Neural cell (in vitro differentiated cells): ENCODE data around the gene PBXIP1. TPM values are rescaled to one million over a fixed set of nuclear protein-coding genes. Genes with fewer than 3 reads are reported as not detected.
A peak's percentile ranks its signal among the peaks of the same experiment; 100 is the strongest.

Experiments used
- H2AFZ ChIP-seq: fragments of 200-600, 300-800 bp; sonication (generic), shearing (Covaris generic); 2 replicates; pipeline ENCODE4 v1.6.0; 2014; ENCODE audit warnings: low read depth, mild to moderate bottlenecking, antibody characterized with exemption, low read length, moderate library complexity
- H3F3A ChIP-seq: fragments of 200-600 bp; shearing (Covaris generic); 2 replicates; pipeline ENCODE4 v1.6.1; 2016; ENCODE audit warnings: mild to moderate bottlenecking, moderate library complexity, mixed read lengths, antibody characterized with exemption, low read length; ENCODE audit not compliant: insufficient read depth, poor library complexity, severe bottlenecking
- H3K27ac ChIP-seq: fragments of 200-600, 300-800 bp; sonication (generic), shearing (Covaris generic); 2 replicates; pipeline ENCODE4 v1.5.1; 2014; ENCODE audit warnings: mild to moderate bottlenecking, low read length, moderate library complexity
- H3K27me3 ChIP-seq: fragments of 300-800, 200-600 bp; sonication (generic), shearing (Covaris generic); 2 replicates; pipeline ENCODE4 v1.6.0; 2014; ENCODE audit warnings: mild to moderate bottlenecking, low read depth, low read length, moderate library complexity; ENCODE audit not compliant: insufficient read depth
- H3K36me3 ChIP-seq: fragments of 300-800, 200-600 bp; sonication (generic), shearing (Covaris generic); 2 replicates; pipeline ENCODE4 v1.5.1; 2014; ENCODE audit warnings: mild to moderate bottlenecking, antibody characterized with exemption, low read length, moderate library complexity; ENCODE audit not compliant: insufficient read depth
- H3K4me2 ChIP-seq: fragments of 300-800, 200-600 bp; sonication (generic), shearing (Covaris generic); 2 replicates; pipeline ENCODE4 v1.6.0; 2014; ENCODE audit warnings: mild to moderate bottlenecking, low read length
- H3K4me3 ChIP-seq: fragments of 300-800, 200-600 bp; sonication (generic), shearing (Covaris generic); 2 replicates; pipeline ENCODE4 v1.5.1; 2014; ENCODE audit warnings: mild to moderate bottlenecking, low read length, moderate library complexity
- H3K79me2 ChIP-seq: fragments of 200-600 bp; shearing (Covaris generic); replicated peaks from 2 replicates; pipeline ENCODE4 v1.6.0; 2014; ENCODE audit warnings: mild to moderate bottlenecking, low read length, moderate library complexity; ENCODE audit not compliant: insufficient read depth
- H3K9ac ChIP-seq: fragments of 300-800, 200-600 bp; sonication (generic), shearing (Covaris generic); 2 replicates; pipeline ENCODE4 v1.6.1; 2016; ENCODE audit warnings: mild to moderate bottlenecking, low read length, mixed read lengths
- H3K9me2 ChIP-seq: fragments of 200-600 bp; shearing (Covaris generic); 2 replicates; pipeline ENCODE4 v1.6.1; 2016; ENCODE audit warnings: mild to moderate bottlenecking, low read length, mixed read lengths; ENCODE audit not compliant: insufficient read depth
- H3K9me3 ChIP-seq: fragments of 200-600, 300-800 bp; sonication (generic), shearing (Covaris generic); 2 replicates; pipeline ENCODE4 v1.6.1; 2016; ENCODE audit warnings: mild to moderate bottlenecking, mixed run types, low read length, moderate library complexity, mixed read lengths
- H4K20me1 ChIP-seq: fragments of 200-600 bp; shearing (Covaris generic); 2 replicates; pipeline ENCODE4 v1.6.1; 2016; ENCODE audit warnings: mild to moderate bottlenecking, mixed run types; ENCODE audit not compliant: insufficient read depth
- EP300 ChIP-seq: fragments of 450-650 bp; conservative IDR thresholded peaks from 2 replicates; pipeline ENCODE4 v1.6.1; 2014; ENCODE audit warnings: antibody characterized with exemption, mild to moderate bottlenecking, moderate library complexity; ENCODE audit not compliant: poor library complexity, severe bottlenecking
- EZH2 ChIP-seq: fragments of 200-600, 300-800 bp; shearing (Covaris generic), sonication (generic); IDR thresholded peaks from 2 replicates; pipeline ENCODE4 v1.6.1; 2014; ENCODE audit warnings: antibody characterized with exemption, low read length, borderline replicate concordance, mild to moderate bottlenecking; ENCODE audit not compliant: insufficient read depth, poor library complexity, severe bottlenecking
- MXI1 ChIP-seq: fragments of 450-650 bp; conservative IDR thresholded peaks from 2 replicates; pipeline ENCODE4 v1.6.1; 2014; ENCODE audit warnings: antibody characterized with exemption, mild to moderate bottlenecking; ENCODE audit not compliant: poor library complexity, severe bottlenecking
- POLR2AphosphoS5 ChIP-seq: IDR thresholded peaks from 2 replicates; pipeline ENCODE4 v1.6.1; 2012
- RAD21 ChIP-seq: fragments of 450-650 bp; conservative IDR thresholded peaks from 2 replicates; pipeline ENCODE4 v1.6.1; 2014; ENCODE audit warnings: antibody characterized with exemption, mild to moderate bottlenecking, moderate library complexity
- SMC3 ChIP-seq: fragments of 450-650 bp; conservative IDR thresholded peaks from 2 replicates; pipeline ENCODE4 v1.6.1; 2014; ENCODE audit warnings: antibody characterized with exemption, mild to moderate bottlenecking, moderate library complexity; ENCODE audit not compliant: poor library complexity
- TAF1 ChIP-seq: IDR thresholded peaks from 2 replicates; pipeline ENCODE4 v1.6.1; 2012; ENCODE audit warnings: low read depth
- polyA plus RNA-seq: library from polyadenylated mRNA; depleted of rRNA; stranded (reverse); fragments of >200 nt; gene quantifications from 2 replicates; pipeline ENCODE4 v1.2.3, GENCODE V29; 2014
- TF ChIP-seq, protein P1 (sequence below): IDR thresholded peaks from 2 replicates; pipeline ENCODE4 v1.6.1; 2012; ENCODE audit warnings: borderline replicate concordance
- TF ChIP-seq, protein P2 (sequence below): fragments of 450-650 bp; IDR thresholded peaks from 2 replicates; pipeline ENCODE4 v1.5.1; 2014; ENCODE audit warnings: antibody characterized with exemption, mild to moderate bottlenecking, moderate library complexity; ENCODE audit not compliant: poor library complexity, severe bottlenecking

The PBXIP1 gene
- polyA plus RNA-seq, 1 donor from 2014 or later, result 5.4 TPM

- H3K79me2 ChIP-seq, result peaks cover 26% of the 10 kb centered on the region
- no peaks in the 10 kb centered on the region for H3K36me3 ChIP-seq
- H3K9ac ChIP-seq, result peak overlapping the region; percentile 60
- peaks cover 3% of the 10 kb centered on the region for H3F3A ChIP-seq
- peak overlapping the region; percentile 87 for H3K4me2 ChIP-seq
- no peaks in the 10 kb centered on the region for H3K27me3 ChIP-seq
- H3K9me3 ChIP-seq, result no peaks in the 10 kb centered on the region
- TF ChIP-seq POLR2AphosphoS5, result no peak
- TF ChIP-seq, protein P1, sequence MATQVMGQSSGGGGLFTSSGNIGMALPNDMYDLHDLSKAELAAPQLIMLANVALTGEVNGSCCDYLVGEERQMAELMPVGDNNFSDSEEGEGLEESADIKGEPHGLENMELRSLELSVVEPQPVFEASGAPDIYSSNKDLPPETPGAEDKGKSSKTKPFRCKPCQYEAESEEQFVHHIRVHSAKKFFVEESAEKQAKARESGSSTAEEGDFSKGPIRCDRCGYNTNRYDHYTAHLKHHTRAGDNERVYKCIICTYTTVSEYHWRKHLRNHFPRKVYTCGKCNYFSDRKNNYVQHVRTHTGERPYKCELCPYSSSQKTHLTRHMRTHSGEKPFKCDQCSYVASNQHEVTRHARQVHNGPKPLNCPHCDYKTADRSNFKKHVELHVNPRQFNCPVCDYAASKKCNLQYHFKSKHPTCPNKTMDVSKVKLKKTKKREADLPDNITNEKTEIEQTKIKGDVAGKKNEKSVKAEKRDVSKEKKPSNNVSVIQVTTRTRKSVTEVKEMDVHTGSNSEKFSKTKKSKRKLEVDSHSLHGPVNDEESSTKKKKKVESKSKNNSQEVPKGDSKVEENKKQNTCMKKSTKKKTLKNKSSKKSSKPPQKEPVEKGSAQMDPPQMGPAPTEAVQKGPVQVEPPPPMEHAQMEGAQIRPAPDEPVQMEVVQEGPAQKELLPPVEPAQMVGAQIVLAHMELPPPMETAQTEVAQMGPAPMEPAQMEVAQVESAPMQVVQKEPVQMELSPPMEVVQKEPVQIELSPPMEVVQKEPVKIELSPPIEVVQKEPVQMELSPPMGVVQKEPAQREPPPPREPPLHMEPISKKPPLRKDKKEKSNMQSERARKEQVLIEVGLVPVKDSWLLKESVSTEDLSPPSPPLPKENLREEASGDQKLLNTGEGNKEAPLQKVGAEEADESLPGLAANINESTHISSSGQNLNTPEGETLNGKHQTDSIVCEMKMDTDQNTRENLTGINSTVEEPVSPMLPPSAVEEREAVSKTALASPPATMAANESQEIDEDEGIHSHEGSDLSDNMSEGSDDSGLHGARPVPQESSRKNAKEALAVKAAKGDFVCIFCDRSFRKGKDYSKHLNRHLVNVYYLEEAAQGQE, result peak; percentile 9
- TF ChIP-seq, protein P2, sequence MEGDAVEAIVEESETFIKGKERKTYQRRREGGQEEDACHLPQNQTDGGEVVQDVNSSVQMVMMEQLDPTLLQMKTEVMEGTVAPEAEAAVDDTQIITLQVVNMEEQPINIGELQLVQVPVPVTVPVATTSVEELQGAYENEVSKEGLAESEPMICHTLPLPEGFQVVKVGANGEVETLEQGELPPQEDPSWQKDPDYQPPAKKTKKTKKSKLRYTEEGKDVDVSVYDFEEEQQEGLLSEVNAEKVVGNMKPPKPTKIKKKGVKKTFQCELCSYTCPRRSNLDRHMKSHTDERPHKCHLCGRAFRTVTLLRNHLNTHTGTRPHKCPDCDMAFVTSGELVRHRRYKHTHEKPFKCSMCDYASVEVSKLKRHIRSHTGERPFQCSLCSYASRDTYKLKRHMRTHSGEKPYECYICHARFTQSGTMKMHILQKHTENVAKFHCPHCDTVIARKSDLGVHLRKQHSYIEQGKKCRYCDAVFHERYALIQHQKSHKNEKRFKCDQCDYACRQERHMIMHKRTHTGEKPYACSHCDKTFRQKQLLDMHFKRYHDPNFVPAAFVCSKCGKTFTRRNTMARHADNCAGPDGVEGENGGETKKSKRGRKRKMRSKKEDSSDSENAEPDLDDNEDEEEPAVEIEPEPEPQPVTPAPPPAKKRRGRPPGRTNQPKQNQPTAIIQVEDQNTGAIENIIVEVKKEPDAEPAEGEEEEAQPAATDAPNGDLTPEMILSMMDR, result no peak
- no peaks in the 10 kb centered on the region for H3K9me2 ChIP-seq
- peak overlapping the region; percentile 44 for H3K27ac ChIP-seq
- H3K4me3 ChIP-seq, result peak overlapping the region; percentile 83
- peak overlapping the region; percentile 86 for H2AFZ ChIP-seq
- H4K20me1 ChIP-seq, result no peaks in the 10 kb centered on the region
Observed at GRCh38 chr1:154975409-154976059, 19.6 kb upstream of the PBXIP1 start.

DNA sequence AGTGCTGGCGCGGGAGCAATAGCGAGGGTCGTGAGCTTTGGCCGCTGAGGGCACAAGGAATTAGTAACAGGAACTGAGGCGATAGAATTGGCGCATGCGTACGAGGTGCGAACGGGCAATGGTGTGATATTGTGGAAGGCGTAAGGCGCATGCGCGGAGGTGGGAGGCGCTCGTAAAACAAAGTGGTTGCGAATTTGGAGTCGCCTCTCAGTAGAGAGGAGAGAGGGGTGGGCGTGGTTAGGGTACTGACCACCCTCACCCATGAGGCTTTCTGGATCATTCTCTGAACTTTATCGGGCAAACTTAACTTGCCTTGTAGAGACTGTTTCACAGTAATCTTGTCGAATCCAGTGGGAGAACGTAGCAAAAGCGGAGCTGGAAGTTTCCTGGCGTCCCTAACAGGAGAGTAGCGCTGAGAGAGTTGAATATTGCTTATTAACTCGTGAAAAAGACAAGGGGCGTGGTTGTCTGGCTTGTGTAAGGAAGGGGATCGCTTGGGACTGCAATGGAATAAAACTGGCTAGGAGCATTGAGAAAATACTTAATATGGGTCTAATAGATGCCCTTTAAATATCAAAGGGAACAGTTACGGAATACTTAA lies 19.0 kb upstream of the PBXIP1 start:
- H3K9me3 ChIP-seq, result no peaks in the 10 kb centered on the region
- H3K36me3 ChIP-seq, result no peaks in the 10 kb centered on the region
- H3K4me2 ChIP-seq, result peak overlapping the region; percentile 87
- peaks cover 26% of the 10 kb centered on the region for H3K79me2 ChIP-seq
- H2AFZ ChIP-seq, result peak overlapping the region; percentile 86
- no peaks in the 10 kb centered on the region for H3K9me2 ChIP-seq
- H3K27ac ChIP-seq, result peak overlapping the region; percentile 44
- peak overlapping the region; percentile 83 for H3K4me3 ChIP-seq
- peak; percentile 33 for TF ChIP-seq RAD21
- TF ChIP-seq, protein P2, result no peak
- TF ChIP-seq MXI1, result no peak
- TF ChIP-seq, protein P1, result peak; percentile 19
- TF ChIP-seq EZH2, result no peak
- TF ChIP-seq SMC3, result peak; percentile 63
- TF ChIP-seq EP300, result no peak
- TF ChIP-seq POLR2AphosphoS5, result no peak
- TF ChIP-seq TAF1, result peak; percentile 49
- no peaks in the 10 kb centered on the region for H3K27me3 ChIP-seq
- H3K9ac ChIP-seq, result peak overlapping the region; percentile 60
- H3F3A ChIP-seq, result peaks cover 3% of the 10 kb centered on the region
- no peaks in the 10 kb centered on the region for H4K20me1 ChIP-seq
